Neural progenitor cell (in vitro differentiated cells): ENCODE data around the gene UNC13C. TPM values are rescaled to one million over a fixed set of nuclear protein-coding genes. Genes with fewer than 3 reads are reported as not detected.

Experiments
- DNase-seq: peaks from one replicate; pipeline ENCODE4 v3.0.0-alpha.2; 2016; ENCODE audit warnings: low spot score
- H2AFZ ChIP-seq: fragments of 200-600 bp; sonication (generic); replicated peaks from 2 replicates; pipeline ENCODE4 v1.6.1; 2016; ENCODE audit warnings: antibody characterized with exemption
- H3F3A ChIP-seq: fragments of 200-600 bp; sonication (generic); 2 replicates; pipeline ENCODE4 v1.6.1; 2016; ENCODE audit warnings: antibody characterized with exemption, low read depth
- H3K27ac ChIP-seq: fragments of 200-600 bp; sonication (generic); 2 replicates; pipeline ENCODE4 v1.5.1; 2016; ENCODE audit warnings: mild to moderate bottlenecking
- H3K27me3 ChIP-seq: fragments of 200-600 bp; sonication (generic); 2 replicates; pipeline ENCODE4 v1.6.1; 2016; ENCODE audit warnings: mild to moderate bottlenecking, moderate library complexity
- H3K36me3 ChIP-seq: fragments of 200-600 bp; sonication (generic); 2 replicates; pipeline ENCODE4 v1.5.1; 2016
- H3K4me1 ChIP-seq: fragments of 200-600 bp; sonication (generic); 2 replicates; pipeline ENCODE4 v1.6.1; 2016; ENCODE audit warnings: mixed run types
- H3K4me2 ChIP-seq: fragments of 200-600 bp; sonication (generic); 2 replicates; pipeline ENCODE4 v1.6.1; 2016
- H3K4me3 ChIP-seq: fragments of 200-600 bp; sonication (generic); 2 replicates; pipeline ENCODE4 v1.5.1; 2016
- H3K79me2 ChIP-seq: fragments of 200-600 bp; sonication (generic); 2 replicates; pipeline ENCODE4 v1.6.1; 2016; ENCODE audit warnings: low read depth
- H3K9ac ChIP-seq: fragments of 200-600 bp; sonication (generic); 2 replicates; pipeline ENCODE4 v1.6.1; 2016
- H3K9me3 ChIP-seq: fragments of 200-600 bp; sonication (generic); 2 replicates; pipeline ENCODE4 v1.5.1; 2016; ENCODE audit warnings: low read depth
- H4K20me1 ChIP-seq: fragments of 200-600 bp; sonication (generic); 2 replicates; pipeline ENCODE4 v1.6.1; 2016; ENCODE audit warnings: low read depth
- H3K27ac Mint-ChIP-seq: 3 replicates; pipeline ENCODE4 v1.8.0; 2021; ENCODE audit warnings: mixed read lengths
- H3K27me3 Mint-ChIP-seq: 2 replicates; pipeline ENCODE4 v1.8.0; 2022; ENCODE audit warnings: low read depth, mild to moderate bottlenecking, inconsistent platforms, moderate library complexity, mixed read lengths; ENCODE audit not compliant: insufficient read depth
- H3K36me3 Mint-ChIP-seq: 3 replicates; pipeline ENCODE4 v1.8.0; 2021; ENCODE audit warnings: mixed read lengths
- H3K4me1 Mint-ChIP-seq: 3 replicates; pipeline ENCODE4 v1.8.0; 2021; ENCODE audit warnings: mixed read lengths
- H3K4me3 Mint-ChIP-seq: 3 replicates; pipeline ENCODE4 v1.8.0; 2021; ENCODE audit warnings: mild to moderate bottlenecking, moderate library complexity, mixed read lengths
- H3K9me3 Mint-ChIP-seq: 3 replicates; pipeline ENCODE4 v1.8.0; 2020; ENCODE audit warnings: mixed read lengths
- CTCF ChIP-seq: fragments of 200-600 bp; sonication (generic); IDR thresholded peaks from 2 replicates; pipeline ENCODE4 v1.5.1; 2017; ENCODE audit warnings: antibody characterized with exemption, mild to moderate bottlenecking
- EZH2 ChIP-seq: fragments of 200-600 bp; sonication (generic); IDR thresholded peaks from 2 replicates; pipeline ENCODE4 v1.6.1; 2017; ENCODE audit warnings: antibody characterized with exemption, mild to moderate bottlenecking, moderate library complexity
- EZH2phosphoT487 ChIP-seq: fragments of 200-600 bp; sonication (generic); IDR thresholded peaks from 2 replicates; pipeline ENCODE4 v1.6.1; 2017; ENCODE audit warnings: antibody characterized with exemption
- total RNA-seq: library from RNA; depleted of rRNA; stranded (reverse); fragments of >200 nt; gene quantifications from 2 replicates; pipeline ENCODE4 v1.2.3, GENCODE V29; 2015; ENCODE audit warnings: low replicate concordance

UNC13C gene
- total RNA-seq, 1 donor from 2014 or later: not detected

DNA sequence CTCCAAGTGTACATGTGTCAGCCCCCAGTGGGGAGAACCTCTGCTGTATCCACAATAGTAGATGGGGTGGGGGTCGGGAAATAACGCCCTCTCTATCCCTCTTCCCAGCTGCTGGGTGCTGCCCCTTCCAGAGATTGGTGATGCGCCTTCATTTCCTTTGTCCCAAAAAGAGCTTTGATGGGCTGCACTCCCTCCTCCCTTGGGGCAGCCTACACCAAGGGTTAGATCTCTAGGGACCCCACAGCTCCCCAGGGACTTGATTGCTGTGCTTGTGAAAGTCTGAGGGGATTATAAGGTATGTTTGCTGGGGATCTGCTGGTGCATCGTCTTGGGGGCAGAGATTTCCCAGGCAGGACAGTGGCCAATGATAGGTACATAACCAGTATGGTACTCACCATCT lies 105.3 kb downstream of the UNC13C start:
- Histone ChIP-seq H3K4me1 (no peaks in the 10 kb centered on the region), H3K4me3 (no peak overlapping the region), H3K9ac (no peak overlapping the region), H3K79me2 (no peaks in the 10 kb centered on the region), H3F3A (no peaks in the 10 kb centered on the region), H4K20me1 (no peaks in the 10 kb centered on the region), H3K9me3 (peaks cover 18% of the 10 kb centered on the region), H2AFZ (no peak overlapping the region), H3K27me3 (no peaks in the 10 kb centered on the region), H3K36me3 (no peaks in the 10 kb centered on the region), H3K27ac (no peak overlapping the region), H3K4me2 (no peak overlapping the region)
- no peak for DNase-seq
- TF ChIP-seq EZH2phosphoT487: no peak
- no peak for TF ChIP-seq EZH2
- TF ChIP-seq CTCF: no peak
- Mint-ChIP-seq H3K4me3 (no peak overlapping the region), H3K27me3 (peaks cover 2% of the 10 kb centered on the region), H3K4me1 (peaks cover 4% of the 10 kb centered on the region), H3K36me3 (no peaks in the 10 kb centered on the region), H3K9me3 (no peaks in the 10 kb centered on the region), H3K27ac (no peak overlapping the region)

DNA sequence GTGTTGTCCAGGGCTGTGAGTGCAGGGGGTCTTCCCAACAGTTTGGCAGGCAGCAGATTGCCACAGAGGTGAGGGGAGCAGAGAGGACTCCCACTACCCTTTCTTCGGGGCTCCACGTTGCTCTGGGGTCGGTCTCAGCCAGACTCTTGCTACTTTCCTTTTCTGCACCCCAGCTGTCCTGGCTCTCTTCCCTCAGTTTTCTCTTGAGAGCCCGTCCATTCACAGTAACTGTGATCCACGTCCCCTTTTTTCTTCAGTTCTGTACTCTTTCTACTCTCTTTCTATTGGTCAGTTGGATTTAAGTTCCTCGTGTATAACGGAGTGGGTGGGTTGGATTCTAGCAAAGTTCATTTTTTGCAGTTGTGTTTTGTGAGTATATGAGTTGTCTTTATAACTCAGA lies 105.8 kb downstream of the UNC13C start:
- no peak overlapping the region for H3K9ac ChIP-seq
- H3K27me3 ChIP-seq: no peaks in the 10 kb centered on the region
- Mint-ChIP-seq H3K27me3 (peaks cover 2% of the 10 kb centered on the region), H3K36me3 (no peaks in the 10 kb centered on the region), H3K4me3 (no peak overlapping the region), H3K27ac (no peak overlapping the region), H3K9me3 (no peaks in the 10 kb centered on the region), H3K4me1 (peaks cover 4% of the 10 kb centered on the region)
- H2AFZ ChIP-seq: no peak overlapping the region
- H3F3A ChIP-seq: no peaks in the 10 kb centered on the region
- no peaks in the 10 kb centered on the region for H3K36me3 ChIP-seq
- TF ChIP-seq CTCF: no peak
- TF ChIP-seq EZH2phosphoT487: no peak
- TF ChIP-seq EZH2: no peak
- H3K9me3 ChIP-seq: peaks cover 14% of the 10 kb centered on the region
- H4K20me1 ChIP-seq: no peaks in the 10 kb centered on the region
- H3K4me2 ChIP-seq: no peak overlapping the region
- no peak overlapping the region for H3K27ac ChIP-seq
- no peaks in the 10 kb centered on the region for H3K79me2 ChIP-seq
- H3K4me3 ChIP-seq: no peak overlapping the region
- no peaks in the 10 kb centered on the region for H3K4me1 ChIP-seq
- DNase-seq: no peak

GRCh38 chr15:54088837-54089236 lies 110.6 kb downstream of the UNC13C start:
- Mint-ChIP-seq H3K4me3 (no peak overlapping the region), H3K4me1 (peaks cover 2% of the 10 kb centered on the region), H3K27me3 (no peaks in the 10 kb centered on the region), H3K9me3 (no peaks in the 10 kb centered on the region), H3K27ac (no peak overlapping the region), H3K36me3 (no peaks in the 10 kb centered on the region)
- no peak overlapping the region for H3K9ac ChIP-seq
- H3K27me3 ChIP-seq: no peaks in the 10 kb centered on the region
- H3K4me1 ChIP-seq: no peaks in the 10 kb centered on the region
- H3K36me3 ChIP-seq: peaks cover 3% of the 10 kb centered on the region
- H3K27ac ChIP-seq: no peak overlapping the region
- H3K4me3 ChIP-seq: no peak overlapping the region
- no peaks in the 10 kb centered on the region for H3K79me2 ChIP-seq
- H3K4me2 ChIP-seq: no peak overlapping the region
- H3K9me3 ChIP-seq: peaks cover 12% of the 10 kb centered on the region
- no peaks in the 10 kb centered on the region for H3F3A ChIP-seq
- TF ChIP-seq CTCF (no peak), EZH2 (no peak), EZH2phosphoT487 (no peak)
- DNase-seq: no peak
- H2AFZ ChIP-seq: no peak overlapping the region
- H4K20me1 ChIP-seq: no peaks in the 10 kb centered on the region

DNA sequence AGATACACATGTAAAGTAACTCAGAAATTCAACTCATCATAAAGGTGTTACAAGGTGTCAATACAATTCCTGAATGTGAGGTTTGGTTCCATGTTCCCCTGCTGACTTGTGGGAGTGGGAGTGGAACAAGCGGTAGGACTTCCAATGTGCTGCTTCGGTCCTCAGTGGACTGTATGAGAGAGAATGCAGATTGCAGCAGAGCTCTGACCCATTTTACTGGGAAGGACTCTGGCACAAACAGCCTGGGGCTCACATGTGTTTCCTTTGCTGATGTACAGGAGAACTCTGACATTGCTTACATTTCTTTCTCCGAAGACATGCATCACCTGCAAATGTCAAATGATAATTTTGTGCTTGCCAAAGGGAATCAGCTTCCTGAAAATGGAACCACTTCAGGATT lies 111.5 kb downstream of the UNC13C start:
- Histone ChIP-seq H3K9me3 (peaks cover 12% of the 10 kb centered on the region), H3K4me3 (no peak overlapping the region), H3K9ac (no peak overlapping the region), H4K20me1 (no peaks in the 10 kb centered on the region), H3K4me2 (no peak overlapping the region), H3K27ac (no peak overlapping the region), H2AFZ (no peak overlapping the region), H3K27me3 (no peaks in the 10 kb centered on the region), H3K79me2 (no peaks in the 10 kb centered on the region), H3K4me1 (no peaks in the 10 kb centered on the region), H3K36me3 (peaks cover 3% of the 10 kb centered on the region), H3F3A (no peaks in the 10 kb centered on the region)
- Mint-ChIP-seq H3K36me3 (no peaks in the 10 kb centered on the region), H3K4me1 (peaks cover 2% of the 10 kb centered on the region), H3K4me3 (no peak overlapping the region), H3K9me3 (no peaks in the 10 kb centered on the region), H3K27ac (no peak overlapping the region), H3K27me3 (no peaks in the 10 kb centered on the region)
- no peak for DNase-seq
- TF ChIP-seq EZH2 (no peak), EZH2phosphoT487 (no peak), CTCF (no peak)
